ENCODE results near the gene PCNX3. TPM values are rescaled to one million over a fixed set of nuclear protein-coding genes. Genes with fewer than 3 reads are reported as not detected.

Gene PCNX3
- polyA plus RNA-seq, 6 donors from 2014 or later = 1.7 to 5.9 (median 3.0) TPM; not detected in 1

DNA sequence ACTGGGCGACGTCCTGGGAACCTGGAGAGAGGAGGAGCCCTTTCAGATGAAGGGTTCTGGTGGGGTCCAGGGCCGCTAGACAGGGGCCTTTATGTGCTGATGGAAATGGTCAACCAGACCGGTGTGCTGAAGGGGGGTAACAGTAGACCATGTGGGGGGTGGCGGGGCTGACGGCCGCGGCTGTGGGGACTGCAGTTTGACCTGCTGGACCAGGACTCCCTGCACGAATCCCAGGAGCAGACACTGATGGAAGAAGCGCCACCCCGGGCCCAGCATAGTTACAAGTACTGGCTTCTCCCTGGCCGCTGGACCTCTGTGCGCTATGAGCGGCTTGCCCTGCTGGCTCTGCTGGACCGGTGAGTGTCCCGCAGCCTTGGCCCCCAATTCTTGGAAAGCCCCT is 6.4 kb downstream of the PCNX3 start:
- H3K27ac Mint-ChIP-seq = no peak overlapping the region
- H3K4me3 Mint-ChIP-seq = no peak overlapping the region
- no peaks in the 10 kb centered on the region for H3K9me3 Mint-ChIP-seq
- no peaks in the 10 kb centered on the region for H3K27me3 Mint-ChIP-seq
- H3K4me1 Mint-ChIP-seq = peaks cover 8 to 26% (median 23%) of the 10 kb centered on the region in 3 donors
- DNase-seq = no peak
- no peak for ATAC-seq (ENCODE audit: low read depth in 2 of 2)
- H3K36me3 Mint-ChIP-seq = no peaks in the 10 kb centered on the region

- peak overlapping the region in 1 of 6 donors; percentile 57 for H3K27ac Mint-ChIP-seq
- H3K27me3 Mint-ChIP-seq = no peaks in the 10 kb centered on the region
- no peaks in the 10 kb centered on the region for H3K9me3 Mint-ChIP-seq
- ATAC-seq (ENCODE audit: low read depth in 2 of 2) (no peak), DNase-seq (no peak)
- peaks cover 8 to 22% (median 18%) of the 10 kb centered on the region in 3 donors for H3K4me1 Mint-ChIP-seq
- H3K4me3 Mint-ChIP-seq = no peak overlapping the region
- H3K36me3 Mint-ChIP-seq = no peaks in the 10 kb centered on the region
Observed at GRCh38 chr11:65623177-65623576, 7.6 kb downstream of the PCNX3 start.

- Mint-ChIP-seq H3K9me3 (no peaks in the 10 kb centered on the region), H3K36me3 (no peaks in the 10 kb centered on the region), H3K4me1 (peaks cover 8 to 20% (median 18%) of the 10 kb centered on the region in 3 donors), H3K4me3 (no peak overlapping the region), H3K27ac (peak overlapping the region in 2 of 6 donors; percentile 56 to 57), H3K27me3 (no peaks in the 10 kb centered on the region)
- DNase-seq (no peak), ATAC-seq (ENCODE audit: low read depth in 2 of 2) (no peak)
Observed at GRCh38 chr11:65623852-65624616, 8.5 kb downstream of the PCNX3 start.

DNA sequence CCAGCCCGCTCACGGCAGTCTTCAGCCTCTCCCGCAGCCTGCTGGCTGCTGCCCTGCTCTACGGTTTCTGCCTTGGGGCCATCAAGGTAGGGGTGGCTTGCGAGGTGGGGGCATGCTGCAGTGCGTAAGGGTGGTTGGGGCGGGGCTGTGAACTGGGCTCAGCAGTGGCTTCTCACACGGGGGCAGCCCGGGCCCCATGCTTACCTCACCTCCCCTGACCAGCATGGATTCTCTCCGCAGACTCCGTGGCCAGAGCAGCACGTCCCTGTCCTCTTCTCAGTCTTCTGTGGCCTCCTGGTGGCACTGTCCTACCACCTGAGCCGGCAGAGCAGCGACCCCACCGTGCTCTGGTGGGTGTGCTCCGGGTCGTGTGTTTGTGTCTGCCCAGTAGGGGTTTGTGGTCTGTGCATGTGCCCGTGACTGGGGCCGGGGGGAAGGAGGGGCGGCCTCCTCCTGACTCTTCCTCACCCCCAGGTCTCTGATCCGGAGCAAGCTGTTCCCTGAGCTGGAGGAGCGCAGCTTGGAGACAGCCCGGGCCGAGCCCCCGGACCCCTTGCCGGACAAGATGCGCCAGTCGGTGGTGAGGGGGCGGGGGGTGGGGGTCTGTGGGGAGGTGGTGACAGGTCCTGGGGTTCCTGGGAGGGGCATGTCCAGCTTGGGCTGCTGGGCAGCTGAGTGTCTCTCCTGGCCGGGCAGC is 9.5 kb downstream of the PCNX3 start:
- no peaks in the 10 kb centered on the region for H3K9me3 Mint-ChIP-seq
- no peaks in the 10 kb centered on the region for H3K27me3 Mint-ChIP-seq
- H3K4me3 Mint-ChIP-seq = no peak overlapping the region
- no peaks in the 10 kb centered on the region for H3K36me3 Mint-ChIP-seq
- DNase-seq (no peak), ATAC-seq (ENCODE audit: low read depth in 2 of 2) (no peak)
- peaks cover 5 to 18% (median 17%) of the 10 kb centered on the region in 3 donors for H3K4me1 Mint-ChIP-seq
- H3K27ac Mint-ChIP-seq = no peak overlapping the region

DNA sequence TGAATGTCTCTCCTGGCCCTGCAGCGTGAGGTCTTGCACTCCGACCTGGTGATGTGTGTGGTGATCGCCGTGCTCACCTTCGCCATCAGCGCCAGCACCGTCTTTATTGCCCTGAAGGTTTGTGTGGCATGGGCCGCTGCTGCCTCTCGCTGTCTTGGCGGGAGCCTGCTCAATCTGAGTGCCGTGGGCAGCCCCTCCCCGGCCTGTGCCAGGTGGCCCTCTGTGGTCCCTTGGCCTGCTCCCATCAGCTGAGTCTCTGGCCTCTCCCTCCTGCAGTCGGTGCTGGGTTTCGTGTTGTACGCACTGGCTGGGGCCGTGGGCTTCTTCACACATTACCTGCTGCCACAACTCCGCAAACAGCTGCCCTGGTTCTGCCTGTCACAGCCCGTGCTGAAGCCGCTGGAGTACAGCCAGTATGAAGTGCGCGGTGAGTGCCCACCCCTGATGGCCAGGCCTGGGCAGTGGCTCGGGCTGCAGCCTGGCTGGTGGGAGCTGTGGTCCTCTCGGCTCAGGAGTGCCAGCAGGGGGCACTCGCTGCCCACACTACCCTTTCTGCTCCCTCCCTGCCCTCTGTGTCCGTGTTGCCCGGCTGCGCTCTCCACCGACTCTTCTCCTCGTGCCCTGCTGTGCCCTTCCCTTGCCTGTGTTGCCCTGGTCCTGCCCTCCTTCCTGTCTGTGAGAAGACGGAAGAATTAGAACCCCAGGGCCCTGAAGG is 10.2 kb downstream of the PCNX3 start:
- DNase-seq (peak; percentile 66), ATAC-seq (ENCODE audit: low read depth in 2 of 2) (peak; percentile 93 to 96)
- H3K9me3 Mint-ChIP-seq = no peaks in the 10 kb centered on the region
- no peaks in the 10 kb centered on the region for H3K36me3 Mint-ChIP-seq
- H3K27ac Mint-ChIP-seq = peak overlapping the region in 5 of 6 donors; percentile 15 to 77 (median 52)
- no peak overlapping the region for H3K4me3 Mint-ChIP-seq
- no peaks in the 10 kb centered on the region for H3K27me3 Mint-ChIP-seq
- H3K4me1 Mint-ChIP-seq = peaks cover 5 to 18% (median 17%) of the 10 kb centered on the region in 3 donors

DNA sequence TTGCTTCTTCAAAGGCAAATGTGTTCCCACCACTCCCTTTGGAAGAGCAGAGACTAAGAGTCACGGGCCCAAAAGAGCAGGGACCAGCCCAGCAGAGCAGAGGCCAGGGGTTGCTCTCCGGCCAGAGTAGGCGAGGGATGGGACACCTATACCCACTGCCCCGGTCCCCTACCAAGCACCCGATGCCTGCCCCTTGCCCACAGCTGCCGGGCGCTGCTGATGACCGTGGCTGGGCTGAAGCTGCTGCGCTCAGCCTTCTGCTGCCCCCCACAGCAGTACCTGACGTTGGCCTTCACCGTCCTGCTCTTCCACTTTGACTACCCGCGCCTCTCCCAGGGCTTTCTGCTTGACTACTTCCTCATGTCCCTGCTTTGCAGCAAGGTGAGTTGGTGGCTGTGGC is 11.6 kb downstream of the PCNX3 start:
- H3K36me3 Mint-ChIP-seq = no peaks in the 10 kb centered on the region
- H3K27ac Mint-ChIP-seq = peak overlapping the region in 1 of 6 donors; percentile 79
- ATAC-seq (ENCODE audit: low read depth in 2 of 2) = no peak

GRCh38 chr11:65629579-65629978 is 14.0 kb downstream of the PCNX3 start:
- ATAC-seq (ENCODE audit: low read depth in 2 of 2) = no peak
- no peak for DNase-seq
- peak overlapping the region in 1 of 6 donors; percentile 33 for H3K27ac Mint-ChIP-seq
- H3K9me3 Mint-ChIP-seq = no peaks in the 10 kb centered on the region
- no peak overlapping the region for H3K4me3 Mint-ChIP-seq
- no peaks in the 10 kb centered on the region for H3K36me3 Mint-ChIP-seq
- peaks cover 15 to 20% (median 16%) of the 10 kb centered on the region in 3 donors for H3K4me1 Mint-ChIP-seq
- H3K27me3 Mint-ChIP-seq = no peaks in the 10 kb centered on the region

More for the DNA sequence above, 11.6 kb downstream of the PCNX3 start:
- no peak for DNase-seq
- Mint-ChIP-seq H3K4me1 (peaks cover 9 to 14% (median 12%) of the 10 kb centered on the region in 3 donors), H3K4me3 (no peak overlapping the region), H3K9me3 (no peaks in the 10 kb centered on the region), H3K27me3 (no peaks in the 10 kb centered on the region)

GRCh38 chr11:65630215-65630614 is 14.6 kb downstream of the PCNX3 start:
- Mint-ChIP-seq H3K4me3 (no peak overlapping the region), H3K4me1 (peaks cover 15 to 19% (median 16%) of the 10 kb centered on the region in 3 donors), H3K9me3 (no peaks in the 10 kb centered on the region), H3K27ac (no peak overlapping the region), H3K27me3 (no peaks in the 10 kb centered on the region), H3K36me3 (no peaks in the 10 kb centered on the region)
- DNase-seq = no peak
- no peak for ATAC-seq (ENCODE audit: low read depth in 2 of 2)

- peak overlapping the region in 4 of 6 donors; percentile 28 to 86 (median 66) for H3K27ac Mint-ChIP-seq
- H3K27me3 Mint-ChIP-seq = no peaks in the 10 kb centered on the region
- H3K4me3 Mint-ChIP-seq = no peak overlapping the region
- ATAC-seq (ENCODE audit: low read depth in 2 of 2) (no peak), DNase-seq (no peak)
- H3K9me3 Mint-ChIP-seq = no peaks in the 10 kb centered on the region
- H3K36me3 Mint-ChIP-seq = no peaks in the 10 kb centered on the region
- H3K4me1 Mint-ChIP-seq = peaks cover 13 to 24% (median 17%) of the 10 kb centered on the region in 3 donors
Observed at GRCh38 chr11:65633390-65634108, 18.0 kb downstream of the PCNX3 start.

- no peak for ATAC-seq (ENCODE audit: low read depth in 2 of 2)
- no peak for DNase-seq
- Mint-ChIP-seq H3K9me3 (no peaks in the 10 kb centered on the region), H3K27me3 (no peaks in the 10 kb centered on the region), H3K4me3 (no peak overlapping the region), H3K4me1 (peaks cover 18 to 29% (median 22%) of the 10 kb centered on the region in 3 donors), H3K36me3 (no peaks in the 10 kb centered on the region), H3K27ac (peak overlapping the region in 2 of 6 donors; percentile 59 to 86)
Observed at GRCh38 chr11:65634109-65634436, 18.5 kb downstream of the PCNX3 start.

- H3K9me3 Mint-ChIP-seq = no peaks in the 10 kb centered on the region
- DNase-seq = no peak
- H3K4me3 Mint-ChIP-seq = no peak overlapping the region
- H3K4me1 Mint-ChIP-seq = peaks cover 21 to 33% (median 25%) of the 10 kb centered on the region in 3 donors
- ATAC-seq (ENCODE audit: low read depth in 2 of 2) = no peak
- no peaks in the 10 kb centered on the region for H3K36me3 Mint-ChIP-seq
- H3K27me3 Mint-ChIP-seq = no peaks in the 10 kb centered on the region
- no peak overlapping the region for H3K27ac Mint-ChIP-seq
Observed at GRCh38 chr11:65634440-65634839, 18.9 kb downstream of the PCNX3 start.

DNA sequence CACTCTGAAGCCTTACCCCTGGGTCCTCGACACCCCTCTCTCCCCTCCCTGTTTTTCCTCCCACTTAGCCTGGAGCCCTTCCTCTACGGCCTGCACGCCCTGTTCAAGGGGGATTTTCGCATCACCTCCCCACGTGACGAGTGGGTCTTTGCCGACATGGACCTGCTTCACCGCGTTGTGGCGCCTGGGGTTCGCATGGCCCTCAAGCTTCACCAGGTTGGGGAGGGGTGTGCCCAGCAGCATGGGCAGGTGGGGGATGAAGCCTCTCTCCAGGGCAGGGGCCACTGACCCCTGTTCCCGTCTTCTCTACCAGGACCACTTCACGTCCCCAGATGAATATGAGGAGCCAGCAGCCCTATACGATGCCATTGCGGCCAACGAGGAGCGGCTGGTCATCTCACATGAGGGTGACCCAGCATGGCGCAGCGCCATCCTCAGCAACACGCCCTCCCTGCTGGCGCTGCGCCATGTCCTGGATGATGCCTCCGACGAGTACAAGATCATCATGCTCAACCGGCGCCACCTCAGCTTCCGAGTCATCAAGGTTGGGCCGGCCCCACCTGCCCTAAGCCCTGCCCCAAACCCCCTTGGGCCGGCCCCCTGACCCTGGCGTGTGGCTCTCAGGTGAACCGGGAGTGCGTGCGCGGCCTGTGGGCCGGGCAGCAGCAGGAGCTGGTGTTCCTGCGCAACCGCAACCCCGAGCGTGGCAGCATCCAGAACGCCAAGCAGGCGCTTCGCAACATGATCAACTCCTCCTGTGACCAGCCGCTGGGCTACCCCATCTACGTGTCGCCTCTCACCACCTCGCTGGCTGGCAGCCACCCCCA is 19.5 kb downstream of the PCNX3 start:
- Mint-ChIP-seq H3K4me3 (no peak overlapping the region), H3K27me3 (no peaks in the 10 kb centered on the region)
- no peak for ATAC-seq (ENCODE audit: low read depth in 2 of 2)

More for the DNA sequence above, 19.5 kb downstream of the PCNX3 start:
- no peak for DNase-seq
- peaks cover 27 to 40% (median 32%) of the 10 kb centered on the region in 3 donors for H3K4me1 Mint-ChIP-seq
- no peaks in the 10 kb centered on the region for H3K36me3 Mint-ChIP-seq
- no peaks in the 10 kb centered on the region for H3K9me3 Mint-ChIP-seq
- H3K27ac Mint-ChIP-seq = no peak overlapping the region

Data from naive B cell (primary cell).